Ureter (tissue), 1 donor: Measurements from ENCODE around the gene HIPK2. TPM values are rescaled to one million over a fixed set of nuclear protein-coding genes. Genes with fewer than 3 reads are reported as not detected.

ENCODE experiments used
- DNase-seq: peaks from one replicate; pipeline ENCODE4 v3.0.0-alpha.2; 2020; ENCODE audit warnings: low spot score
- total RNA-seq: library from RNA; stranded (reverse); gene quantifications from one replicate; pipeline ENCODE4 v1.2.4, GENCODE V29; 2023
- donor health status: DM: yes; HTN: yes; CAD: no.

HIPK2 gene
- total RNA-seq, 1 donor from 2014 or later, result 48.2 TPM

DNA sequence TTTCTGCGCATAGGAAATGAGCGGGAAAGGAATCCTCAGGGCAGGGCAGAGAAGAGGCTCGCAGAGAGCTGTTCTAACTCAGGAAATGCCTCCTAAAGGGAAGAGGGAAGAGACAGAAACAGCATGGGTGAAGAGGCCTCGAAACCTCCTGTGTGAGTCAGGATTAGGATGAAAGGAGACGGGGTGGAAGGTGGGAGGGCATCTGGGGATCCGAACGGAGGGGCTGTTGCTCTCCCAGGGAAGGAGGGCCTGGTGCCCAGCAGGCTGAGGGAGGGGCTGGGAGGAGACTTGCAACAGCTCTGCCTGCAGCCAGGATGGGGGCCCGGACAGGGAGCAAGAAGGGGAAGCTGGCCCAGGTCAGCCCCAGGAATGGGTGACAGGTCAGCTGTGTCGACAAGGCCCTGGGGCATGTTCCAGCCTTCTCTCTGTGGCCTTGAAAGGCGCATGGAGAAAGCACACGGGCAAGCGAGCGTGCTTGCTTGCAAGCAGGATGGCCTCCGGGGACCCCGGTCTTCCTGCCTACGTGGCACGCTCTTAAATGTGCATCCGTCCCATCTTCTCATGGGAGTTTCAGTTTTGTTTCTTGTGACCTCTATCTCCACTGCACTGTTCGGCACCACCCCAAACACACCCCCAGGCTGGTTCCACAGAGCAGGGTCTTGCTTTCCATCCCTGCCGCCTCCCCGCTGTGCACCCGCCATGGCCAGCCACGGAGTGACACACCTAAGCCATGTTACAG lies 63.5 kb downstream of the HIPK2 start:
- DNase-seq, result no peak

DNA sequence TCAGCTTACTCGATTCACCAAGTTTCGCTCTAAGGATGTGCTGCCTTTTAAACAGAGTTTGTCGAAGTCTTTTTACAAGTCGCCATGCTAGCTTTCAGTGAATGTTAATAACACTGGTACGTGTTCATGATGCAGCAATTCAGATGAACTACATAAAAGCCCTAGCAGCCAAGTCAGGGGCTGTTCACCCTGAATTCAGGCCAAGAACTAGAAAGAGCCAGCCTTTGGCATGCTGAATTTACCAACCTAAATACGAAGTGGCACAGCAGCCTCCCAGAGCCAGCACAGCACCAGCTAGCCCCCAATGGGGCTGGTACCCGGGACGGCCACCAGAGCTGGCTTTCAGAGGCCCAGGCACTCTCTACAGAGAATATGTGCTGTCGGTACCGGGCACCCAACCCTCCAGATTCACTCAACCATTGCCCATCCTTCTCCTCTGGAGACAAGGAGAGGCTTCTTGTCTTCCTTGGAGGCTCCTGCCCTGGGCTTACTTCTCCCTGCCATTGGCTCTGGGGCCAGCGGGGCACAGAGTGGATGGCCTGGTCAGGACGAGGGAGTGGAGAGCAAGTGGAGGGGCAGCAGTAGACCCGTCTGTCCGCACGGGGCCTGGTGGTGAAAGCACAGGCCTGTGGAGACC lies 64.2 kb downstream of the HIPK2 start:
- no peak for DNase-seq

DNA sequence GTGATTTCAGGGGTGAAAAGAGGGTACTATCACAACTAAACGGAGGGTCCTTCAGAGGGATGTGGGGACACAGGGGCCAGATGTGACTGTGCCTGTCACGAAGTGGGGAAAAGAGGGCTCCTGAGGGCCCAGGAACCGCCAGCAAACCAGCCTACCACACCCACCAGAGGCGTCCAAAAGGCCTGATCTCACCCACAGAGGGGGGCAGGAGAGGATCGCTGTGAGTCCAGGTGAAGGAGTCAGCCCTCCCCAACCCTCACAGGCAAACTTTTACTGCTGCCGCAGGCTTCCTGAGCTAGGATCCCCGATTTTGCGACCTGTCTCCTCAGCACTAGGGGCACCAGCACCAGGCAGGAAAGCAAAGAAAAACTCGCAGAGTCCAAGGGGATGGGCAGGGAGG lies 64.7 kb downstream of the HIPK2 start:
- no peak for DNase-seq

DNA sequence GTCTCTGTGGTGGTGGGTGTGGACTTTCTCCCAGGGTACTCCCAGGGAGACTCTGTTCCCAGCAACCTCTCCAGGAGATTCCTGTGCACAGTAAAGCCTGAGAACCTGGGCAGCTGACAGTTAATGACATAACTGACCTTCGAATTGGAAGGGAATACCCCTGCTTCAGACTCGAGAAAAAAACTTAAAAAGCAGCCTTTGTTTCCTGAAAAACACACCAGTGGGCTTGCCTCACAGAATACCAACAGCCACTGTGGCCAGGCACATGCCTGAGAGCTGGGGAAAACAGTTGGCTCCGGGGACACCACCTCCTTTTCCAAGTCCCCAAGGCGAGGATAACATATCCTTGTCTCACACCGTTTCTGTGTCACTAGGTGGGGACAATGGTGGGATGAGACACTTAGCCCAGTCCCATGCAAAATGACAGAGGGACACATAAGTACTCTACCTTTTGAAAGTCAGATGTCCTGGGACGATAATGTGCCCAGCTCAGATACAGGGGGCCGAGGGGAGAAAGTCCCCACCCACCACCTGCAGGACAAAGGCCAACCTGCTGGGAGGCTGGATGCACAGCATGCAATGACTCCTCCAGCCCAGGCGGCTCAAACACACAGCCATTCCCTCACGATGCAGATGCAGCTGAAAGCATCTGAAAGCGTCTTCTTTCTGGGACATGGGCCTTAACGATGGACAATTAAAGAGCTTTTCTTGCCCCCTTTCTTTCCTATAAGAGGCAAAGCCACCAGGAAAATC lies 65.6 kb downstream of the HIPK2 start:
- no peak for DNase-seq

DNA sequence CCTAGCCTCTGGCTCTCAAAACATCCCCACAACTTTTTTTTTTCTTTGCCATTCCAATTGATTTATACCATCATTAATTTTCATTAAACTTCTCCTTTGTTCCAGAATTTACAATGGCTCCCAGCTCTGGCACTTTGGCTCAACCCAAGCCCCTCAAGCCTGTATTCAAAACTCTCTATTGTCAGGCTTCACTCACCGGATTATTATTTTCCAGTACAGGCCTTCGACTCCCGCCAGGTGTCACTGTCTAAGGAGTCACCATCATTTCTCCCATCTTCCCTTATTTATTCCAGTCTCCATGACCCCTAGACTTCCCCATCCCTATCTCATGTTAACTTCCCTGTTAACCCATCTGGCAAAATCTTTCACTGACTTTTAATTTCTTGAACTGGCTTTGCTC lies 67.8 kb downstream of the HIPK2 start:
- no peak for DNase-seq

DNA sequence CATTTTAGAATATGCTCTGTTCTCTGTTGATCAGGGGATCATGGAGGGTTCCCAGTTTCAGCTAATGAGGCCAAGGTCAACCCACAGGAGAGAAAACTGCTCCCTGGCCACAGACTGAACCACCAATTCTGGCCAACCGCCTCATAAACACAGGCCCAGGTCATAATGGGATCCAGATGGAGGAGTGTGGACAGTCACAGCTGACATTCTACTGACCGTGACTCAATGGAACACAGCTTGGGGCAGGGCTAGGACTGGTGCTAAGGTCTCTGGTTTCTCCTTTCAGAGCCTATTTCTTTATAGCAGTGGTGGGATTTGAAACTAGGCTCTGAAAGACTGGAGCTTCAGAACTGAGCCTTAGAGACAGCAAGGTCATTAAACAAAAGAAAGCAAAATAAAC lies 68.3 kb downstream of the HIPK2 start:
- no peak for DNase-seq

DNA sequence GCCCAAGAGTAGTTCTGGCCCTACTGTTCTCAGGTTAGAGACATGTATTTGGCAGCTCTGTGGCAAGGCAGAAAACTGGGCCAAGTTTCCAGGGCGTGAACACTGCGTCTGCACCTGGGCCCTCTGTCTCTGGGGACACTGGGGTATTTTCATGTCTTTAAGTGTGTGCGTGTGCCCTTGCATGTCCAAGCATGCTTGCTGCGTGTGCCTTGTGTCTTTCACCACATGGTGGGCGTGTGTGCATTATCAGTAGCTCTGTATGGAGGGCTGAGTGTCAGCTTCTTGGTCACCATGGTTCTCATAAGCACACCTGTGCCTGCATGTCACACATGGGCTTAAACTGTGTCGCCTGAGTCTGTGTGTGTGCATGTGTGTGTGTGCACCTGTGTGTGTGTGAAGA lies 69.3 kb downstream of the HIPK2 start:
- DNase-seq, result no peak

DNA sequence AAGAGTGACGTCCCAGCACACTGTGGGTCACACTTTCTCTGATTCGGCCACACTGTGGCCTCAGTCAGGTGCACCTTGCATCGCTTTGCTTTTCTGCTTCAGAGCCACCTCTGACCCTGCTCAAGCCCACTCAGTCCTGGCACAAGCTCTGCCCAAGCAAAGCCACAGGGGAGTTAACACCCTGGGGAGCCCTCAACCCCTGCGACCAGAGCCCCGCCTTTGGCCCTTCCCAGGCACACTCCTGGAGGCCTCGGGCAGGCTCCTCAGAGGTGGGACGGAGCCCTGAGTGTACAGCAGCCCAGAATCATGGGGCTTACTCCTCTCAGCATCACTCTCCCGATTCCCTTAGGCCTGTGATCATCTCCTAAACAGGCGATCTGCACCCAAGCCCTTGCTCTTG lies 71.0 kb downstream of the HIPK2 start:
- no peak for DNase-seq

DNA sequence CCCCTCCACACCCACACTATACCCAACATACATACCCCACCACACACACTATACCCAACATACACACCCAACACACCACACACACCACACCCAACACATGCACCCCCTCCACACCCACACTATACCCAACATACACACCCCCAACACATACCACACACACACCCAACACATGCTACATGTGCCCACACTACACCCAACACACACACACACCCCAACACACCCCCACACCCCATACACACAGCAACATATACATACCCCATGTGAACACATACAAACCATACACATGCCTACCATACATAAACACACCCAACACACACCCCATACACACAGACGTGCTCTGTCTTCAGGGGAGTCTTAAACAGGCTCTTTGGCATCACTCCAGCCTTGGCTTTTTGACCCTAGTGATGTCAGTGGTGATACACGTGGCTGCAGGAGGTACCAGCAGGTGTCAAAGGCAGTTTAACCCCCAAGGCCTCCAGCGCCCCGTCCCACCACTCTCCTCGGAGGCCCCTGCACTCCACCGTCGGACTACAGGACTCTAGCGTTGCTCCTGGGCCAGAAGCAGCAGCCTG lies 73.4 kb downstream of the HIPK2 start:
- no peak for DNase-seq

DNA sequence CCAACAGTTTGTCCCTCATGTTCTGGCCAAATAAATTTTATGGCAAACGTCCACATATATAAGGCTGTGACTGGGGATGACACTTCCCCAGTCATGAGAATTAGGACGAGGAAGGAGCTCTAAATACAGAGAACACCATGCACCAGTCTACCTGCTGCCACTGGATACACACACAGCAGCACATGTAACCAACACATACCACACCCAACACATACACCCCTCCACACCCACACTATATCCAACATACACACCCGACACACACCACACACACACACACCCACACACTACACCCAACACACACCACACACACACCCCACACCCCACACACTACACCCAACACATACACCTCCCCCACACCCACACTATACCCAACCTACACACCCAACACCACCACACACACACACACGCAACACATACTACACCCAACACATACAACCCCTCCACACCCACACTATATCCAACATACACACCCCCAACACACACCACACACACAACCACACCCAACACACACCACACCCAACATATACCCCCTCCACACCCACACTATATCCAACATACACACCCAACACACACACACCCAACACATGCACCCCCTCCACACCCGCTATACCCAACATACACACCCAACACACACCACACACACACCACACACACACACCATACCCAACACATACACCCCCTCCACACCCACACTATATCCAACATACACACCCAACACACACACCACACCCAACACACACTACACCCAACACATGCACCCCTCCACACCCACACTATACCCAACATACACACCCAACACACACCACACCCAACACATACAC lies 74.1 kb downstream of the HIPK2 start:
- DNase-seq, result no peak

DNA sequence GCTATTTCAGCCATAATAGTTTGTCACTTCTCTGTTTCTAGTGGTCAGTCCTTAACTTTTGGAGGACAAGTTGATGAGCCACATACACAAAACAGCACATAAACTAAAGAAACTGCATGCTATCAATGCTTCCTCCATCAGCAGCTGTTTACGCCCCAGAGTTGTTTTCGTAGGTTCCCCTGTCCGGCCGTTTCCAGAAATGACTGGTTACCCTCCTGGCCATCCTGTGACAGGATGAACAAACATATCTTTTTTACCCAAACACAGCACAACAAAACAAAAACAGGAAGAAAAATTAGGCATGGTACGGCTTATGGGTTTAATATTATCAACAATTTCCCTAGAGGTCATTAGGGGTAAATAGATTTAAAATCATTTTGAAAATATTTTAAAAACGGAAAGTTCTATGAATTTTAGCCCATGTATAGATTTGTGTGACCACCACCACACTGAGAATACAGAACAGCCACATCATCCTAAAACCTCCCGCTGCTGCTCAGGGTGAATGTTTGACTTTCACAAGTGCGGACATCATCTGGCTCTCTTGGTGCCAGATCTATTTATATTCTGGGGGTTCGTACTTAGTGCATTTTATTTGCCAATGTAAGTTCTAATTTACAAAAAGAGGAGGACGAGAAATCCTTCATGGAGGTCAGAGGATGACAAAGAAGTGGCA lies 74.8 kb downstream of the HIPK2 start:
- DNase-seq, result no peak

DNA sequence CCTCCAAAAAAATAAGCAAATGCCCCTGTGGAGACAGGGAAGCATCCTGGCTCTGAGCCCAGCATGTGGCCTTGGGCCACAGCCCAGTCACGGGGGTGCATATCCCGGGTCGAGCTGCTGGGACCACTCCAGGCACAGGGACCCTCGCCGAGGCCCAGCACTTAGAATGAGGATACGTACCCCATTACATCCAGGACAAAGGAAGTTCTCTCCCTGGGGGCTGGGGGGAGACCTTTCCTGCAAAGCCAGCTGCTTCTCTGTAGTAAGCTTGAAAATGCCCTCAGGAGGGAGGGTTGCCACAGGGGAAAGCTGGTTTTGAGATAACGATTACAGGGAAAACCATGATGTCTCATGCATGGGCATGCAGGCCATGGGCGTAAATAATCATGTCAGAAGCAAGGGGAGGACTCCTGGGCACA lies 75.5 kb downstream of the HIPK2 start:
- DNase-seq, result no peak

DNA sequence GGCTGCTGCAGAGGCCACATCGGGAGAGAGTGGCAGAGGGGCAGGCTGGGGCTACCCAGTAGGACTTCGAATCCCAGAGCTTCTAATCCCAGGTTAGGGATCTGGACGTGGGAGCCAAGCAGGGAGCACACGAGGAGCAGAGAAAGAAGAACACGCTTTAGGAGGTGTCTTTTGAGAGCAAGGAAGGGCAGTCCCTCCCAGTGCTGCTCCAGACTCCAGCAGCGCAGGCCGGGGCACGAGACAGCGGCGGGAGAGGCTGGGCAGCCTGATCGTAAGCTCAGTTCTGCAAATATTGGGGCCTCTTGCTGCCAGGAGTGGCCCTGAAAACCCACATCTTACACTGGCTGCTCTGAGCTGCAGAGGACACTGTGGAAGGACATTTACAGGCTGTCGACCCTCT lies 75.9 kb downstream of the HIPK2 start:
- DNase-seq, result no peak

DNA sequence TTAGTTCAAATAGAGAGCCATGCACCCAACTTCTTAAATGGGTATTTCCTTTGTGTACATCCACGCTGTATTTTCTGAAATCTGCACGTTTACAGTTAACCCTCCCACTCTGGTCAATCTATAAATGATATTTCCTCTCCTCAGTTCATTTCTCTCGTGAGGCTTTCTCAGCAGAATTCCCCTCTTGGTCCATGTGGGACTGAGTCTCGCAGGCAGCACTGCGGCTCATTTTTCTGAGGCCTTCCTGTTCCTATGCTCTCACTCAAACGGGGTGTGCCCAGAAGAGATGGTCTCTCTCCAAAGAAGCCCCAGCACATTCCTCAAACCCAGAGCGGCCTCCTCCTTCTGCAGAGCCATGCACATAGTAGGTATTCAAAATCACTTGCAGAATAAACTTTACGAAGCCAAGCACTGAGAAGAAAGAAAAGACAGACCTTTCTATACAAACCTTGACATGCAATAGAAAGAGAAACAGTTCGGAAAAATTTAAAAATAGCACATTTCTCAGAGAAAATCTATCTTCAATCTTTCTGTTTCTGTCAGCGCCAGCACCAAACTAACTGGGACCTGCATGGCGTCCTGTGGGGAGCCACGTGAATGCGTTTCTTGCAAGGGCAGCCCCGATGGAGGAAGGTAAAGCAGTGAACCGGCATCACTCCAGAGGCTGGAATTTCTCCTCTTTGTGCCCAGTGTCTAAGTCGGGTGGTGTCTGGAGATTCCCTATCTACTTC lies 77.1 kb downstream of the HIPK2 start:
- DNase-seq, result no peak

DNA sequence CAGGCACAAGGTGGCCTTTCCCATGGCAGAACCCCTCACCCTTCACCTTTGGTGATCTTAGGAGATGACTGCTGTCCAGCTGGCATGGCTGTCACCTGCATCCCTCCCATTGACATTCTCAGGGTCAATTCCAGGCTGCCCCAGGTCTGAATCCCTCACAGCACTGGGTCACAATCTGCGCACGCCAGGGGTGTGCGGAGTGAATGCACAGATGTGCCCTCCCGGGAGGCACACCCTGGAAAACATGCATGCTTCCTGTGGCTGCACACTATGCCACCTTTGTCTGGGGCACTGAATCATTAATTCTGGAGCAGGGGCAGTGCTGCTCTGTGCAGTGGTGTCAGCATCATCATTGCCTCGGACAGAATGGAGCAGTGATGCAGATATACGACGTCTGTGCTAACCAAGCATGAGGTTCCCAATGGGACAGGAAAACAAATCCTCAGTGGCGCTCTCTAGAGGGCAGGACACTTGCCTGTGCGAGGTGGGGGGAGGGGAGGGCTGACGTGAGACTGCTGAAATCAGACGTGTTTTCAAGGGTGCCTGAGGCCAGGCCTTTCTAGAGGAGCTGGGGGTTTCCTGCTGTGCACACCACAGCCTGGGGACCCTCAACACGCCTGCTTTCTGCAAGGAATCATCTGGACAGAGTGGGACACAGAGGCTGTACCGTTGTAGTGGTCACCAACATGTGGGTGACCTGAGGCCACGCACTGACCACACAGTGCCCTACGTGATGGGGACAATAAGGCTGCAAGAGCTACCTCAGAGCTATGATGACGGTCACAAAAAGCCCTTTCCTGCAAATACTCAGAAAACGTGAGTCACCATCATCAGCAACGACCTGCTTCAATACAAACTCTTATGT lies 77.9 kb downstream of the HIPK2 start:
- no peak for DNase-seq

DNA sequence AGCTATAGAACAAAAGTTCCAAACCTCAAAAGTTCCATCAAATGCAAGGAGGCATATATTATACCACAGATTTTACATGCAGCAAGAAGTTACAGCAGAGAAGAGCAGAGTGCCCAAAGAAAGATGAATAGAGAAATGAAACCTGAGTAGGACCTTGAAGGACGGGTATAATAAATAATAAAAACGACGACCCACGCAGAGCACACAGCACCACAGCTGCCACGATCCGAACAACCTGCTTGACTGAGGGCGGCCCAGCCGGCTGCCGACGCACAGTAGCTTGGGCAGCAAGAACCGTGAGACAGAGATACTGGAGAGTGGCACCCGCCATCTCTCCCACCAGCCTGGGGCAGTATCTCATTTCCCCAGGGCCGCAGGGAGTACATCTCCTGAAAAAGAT lies 79.0 kb downstream of the HIPK2 start:
- no peak for DNase-seq

DNA sequence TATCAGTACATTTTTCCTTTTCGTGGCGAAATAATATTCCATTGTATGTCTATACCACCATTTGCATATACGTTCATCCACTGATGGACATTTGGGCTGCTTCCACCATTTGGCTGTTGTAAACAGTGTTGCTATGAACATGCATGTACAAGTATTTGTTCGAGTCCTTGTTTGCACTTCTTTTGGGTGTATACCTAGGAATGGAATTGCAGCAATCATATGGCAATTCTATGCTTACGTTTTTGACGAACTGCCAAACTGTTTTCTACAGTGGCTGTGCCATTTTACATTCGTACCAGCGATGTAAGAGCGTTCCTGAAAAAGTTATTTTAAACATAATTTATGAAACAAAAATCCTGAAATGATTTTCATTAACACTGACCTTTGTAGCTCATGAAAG lies 79.5 kb downstream of the HIPK2 start:
- DNase-seq, result no peak

DNA sequence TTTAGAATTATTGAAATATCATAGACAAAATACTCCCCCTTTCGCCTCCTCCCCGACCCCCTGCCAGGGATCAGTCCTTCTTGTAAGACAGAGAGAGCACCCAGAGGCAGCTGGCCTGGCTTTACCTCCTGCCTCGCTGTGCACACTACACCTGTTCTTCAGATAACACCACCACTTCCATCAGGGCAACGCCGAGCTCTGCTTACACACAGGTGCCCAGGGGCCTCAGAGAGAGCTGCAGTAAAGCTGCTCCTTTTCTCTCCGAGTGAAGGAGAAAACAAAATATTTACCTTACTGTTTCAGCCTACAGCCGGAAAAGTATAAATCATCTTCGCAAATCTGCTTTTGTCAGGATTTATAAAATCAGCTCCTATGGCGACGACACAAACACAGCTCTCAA lies 80.7 kb downstream of the HIPK2 start:
- DNase-seq, result no peak

DNA sequence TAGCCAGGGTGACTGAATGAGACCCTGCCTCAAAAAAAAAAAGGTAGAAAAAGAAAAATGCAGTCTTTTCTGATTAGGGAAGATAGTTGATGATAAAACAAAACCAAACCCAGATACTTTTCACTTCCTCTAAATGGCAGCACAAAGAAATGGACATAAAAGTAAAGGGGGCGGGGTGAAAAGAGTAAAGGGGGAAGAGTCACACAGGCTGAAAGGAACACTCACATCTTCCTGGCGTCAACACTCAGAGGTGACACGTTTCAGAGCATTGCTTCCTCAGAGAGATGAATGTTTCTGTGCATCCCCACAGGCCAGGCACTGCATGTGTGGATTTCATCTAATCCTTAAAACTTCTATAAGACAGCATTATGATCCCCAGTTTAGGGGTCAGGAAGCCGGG lies 81.2 kb downstream of the HIPK2 start:
- no peak for DNase-seq

DNA sequence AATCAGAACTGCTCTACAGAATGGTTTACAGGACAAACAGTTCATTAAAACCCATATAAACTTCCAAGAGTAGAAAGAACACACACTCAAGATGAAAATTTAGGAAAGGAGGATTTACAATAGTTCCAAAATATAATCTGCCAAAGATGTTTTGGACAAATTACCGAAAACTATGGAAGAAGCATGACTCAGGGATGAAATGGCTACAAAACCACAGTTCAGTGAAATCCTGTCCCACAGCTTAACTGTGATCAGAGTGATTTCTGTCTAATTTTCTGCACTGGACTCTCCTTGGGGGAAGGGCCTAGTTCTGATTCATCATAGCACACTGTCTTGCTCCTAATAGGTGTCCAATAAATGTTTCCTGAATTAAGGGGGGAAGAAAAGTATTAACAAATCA lies 82.2 kb downstream of the HIPK2 start:
- DNase-seq, result no peak
